H1 (cell line): ENCODE results near the gene CLPSL2. TPM values are rescaled to one million over a fixed set of nuclear protein-coding genes. Genes with fewer than 3 reads are reported as not detected.

Experiments used
- CTCF ChIA-PET: fragments of 300-600 bp; sonication (Branson Sonifier 250); formaldehyde crosslinking; loops from one replicate; lab custom pipeline; 2021; ENCODE audit not compliant: partially characterized antibody; lab: Charles Lee
- POLR2A ChIA-PET: fragments of 300-600 bp; sonication (Branson Sonifier 250); formaldehyde crosslinking; loops from one replicate; lab custom pipeline; 2021; ENCODE audit warnings: inconsistent platforms; ENCODE audit not compliant: partially characterized antibody; lab: Charles Lee
- DNase-seq, 2 experiments: peaks; one replicate each; pipeline versions ENCODE4 v3.0.0 to v3.0.0-alpha.2; 2010 to 2022; ENCODE audit warnings: low spot score in 2 of 2, low read depth in 1 of 2, mixed read lengths in 1 of 2
- FAIRE-seq: peaks from 2 replicates; lab custom pipeline; 2011; peaks lifted over from hg19 to GRCh38; lab: Jason Lieb, UNC
- H2AFZ ChIP-seq: 2 replicates; pipeline ENCODE4 v1.8.1; 2012; ENCODE audit warnings: low read length, inconsistent platforms
- H2AK5ac ChIP-seq: 2 replicates; pipeline ENCODE4 v1.6.1; 2013; ENCODE audit warnings: low read depth, low read length
- H2BK120ac ChIP-seq: replicated peaks from 2 replicates; pipeline ENCODE3; 2013; ENCODE audit warnings: low read depth, low read length, inconsistent platforms
- H2BK12ac ChIP-seq: 2 replicates; pipeline ENCODE4 v1.6.1; 2013; ENCODE audit warnings: low read depth, low read length
- H2BK15ac ChIP-seq: 2 replicates; pipeline ENCODE4 v1.6.1; 2013; ENCODE audit warnings: low read length
- H2BK20ac ChIP-seq: 2 replicates; pipeline ENCODE4 v1.6.1; 2013; ENCODE audit warnings: low read length
- H2BK5ac ChIP-seq: 2 replicates; pipeline ENCODE4 v1.6.1; 2013; ENCODE audit warnings: low read depth, low read length
- H3K14ac ChIP-seq: 2 replicates; pipeline ENCODE4 v1.6.1; 2013; ENCODE audit warnings: inconsistent platforms; ENCODE audit not compliant: insufficient read length
- H3K18ac ChIP-seq: 2 replicates; pipeline ENCODE4 v1.6.1; 2013; ENCODE audit warnings: low read length; ENCODE audit errors: extremely low read depth
- H3K23ac ChIP-seq: 2 replicates; pipeline ENCODE4 v1.6.1; 2013; ENCODE audit warnings: inconsistent platforms; ENCODE audit not compliant: insufficient read length
- H3K23me2 ChIP-seq: 2 replicates; pipeline ENCODE4 v1.6.1; 2013; ENCODE audit warnings: low read depth, low read length
- H3K27ac ChIP-seq: 2 replicates; pipeline ENCODE4 v1.6.1; 2011; ENCODE audit warnings: low read depth, low read length, inconsistent platforms
- H3K27me3 ChIP-seq, 4 experiments: replicated peaks in 1 of 4; 1 replicate in 1 of 4; 2 replicates in 3 of 4; pipeline versions ENCODE4 v1.6.1 to v1.8.1; 2011 to 2013; ENCODE audit warnings: low read length in 3 of 4, mild to moderate bottlenecking in 3 of 4, inconsistent platforms in 2 of 4, mixed read lengths in 2 of 4, moderate library complexity in 1 of 4; ENCODE audit not compliant: control insufficient read depth in 3 of 4, insufficient read depth in 3 of 4; ENCODE audit errors: extremely low read depth in 1 of 4
- H3K36me3 ChIP-seq, 4 experiments: 2 replicates each; pipeline versions ENCODE4 v1.6.1 to v1.8.1; 2011 to 2013; ENCODE audit warnings: mild to moderate bottlenecking in 4 of 4, low read length in 3 of 4, moderate library complexity in 2 of 4, control low read depth in 1 of 4, inconsistent platforms in 1 of 4; ENCODE audit not compliant: insufficient read depth in 4 of 4, control insufficient read depth in 2 of 4
- H3K4ac ChIP-seq: replicated peaks from 2 replicates; pipeline ENCODE3; 2013; ENCODE audit warnings: low read length, low read depth, mixed read lengths, inconsistent platforms; ENCODE audit not compliant: insufficient read length
- H3K4me1 ChIP-seq, 4 experiments: replicated peaks in 1 of 4; 1 replicate in 1 of 4; 2 replicates in 3 of 4; pipeline versions ENCODE4 v1.6.1 to v1.8.1; 2011 to 2013; ENCODE audit warnings: low read length in 3 of 4, inconsistent platforms in 2 of 4, mixed read lengths in 1 of 4; ENCODE audit not compliant: insufficient read depth in 4 of 4, control insufficient read depth in 3 of 4
- H3K4me2 ChIP-seq, 2 experiments: 2 replicates each; pipeline versions ENCODE4 v1.6.1 to v1.8.1; 2011 to 2013; ENCODE audit warnings: low read depth in 2 of 2, low read length in 2 of 2, control low read depth in 1 of 2, inconsistent platforms in 1 of 2, mild to moderate bottlenecking in 1 of 2; ENCODE audit not compliant: insufficient read depth in 1 of 2
- H3K4me3 ChIP-seq, 4 experiments: fragments of 200-600, 300-600 bp in 1 of 4; sonication (generic), shearing (Covaris generic), sonication (Bioruptor Twin) in 1 of 4; 2 replicates each; pipeline versions ENCODE4 v1.5.1 to v1.8.1; 2011 to 2016; ENCODE audit warnings: low read length in 4 of 4, low read depth in 3 of 4, control low read depth in 2 of 4, inconsistent platforms in 2 of 4, mild to moderate bottlenecking in 2 of 4, mixed read lengths in 1 of 4, moderate library complexity in 1 of 4; ENCODE audit not compliant: insufficient read depth in 2 of 4; ENCODE audit errors: extremely low read depth in 1 of 4
- H3K56ac ChIP-seq: replicated peaks from 2 replicates; pipeline ENCODE3; 2013; ENCODE audit warnings: low read depth, mild to moderate bottlenecking, mixed read lengths, low read length, inconsistent platforms; ENCODE audit not compliant: insufficient read length
- H3K79me1 ChIP-seq: 2 replicates; pipeline ENCODE4 v1.6.1; 2013; ENCODE audit warnings: low read depth, low read length, control low read depth
- H3K79me2 ChIP-seq, 2 experiments: 2 replicates each; pipeline versions ENCODE4 v1.6.1 to v1.8.1; 2012 to 2013; ENCODE audit warnings: low read length in 2 of 2, mild to moderate bottlenecking in 2 of 2, inconsistent platforms in 1 of 2; ENCODE audit not compliant: insufficient read depth in 2 of 2, control insufficient read depth in 1 of 2
- H3K9ac ChIP-seq, 4 experiments: replicated peaks in 1 of 4; 1 replicate in 1 of 4; 2 replicates in 3 of 4; pipeline versions ENCODE4 v1.6.1 to v1.8.1; 2011 to 2013; ENCODE audit warnings: low read depth in 3 of 4, low read length in 3 of 4, control low read depth in 2 of 4, mild to moderate bottlenecking in 2 of 4, moderate library complexity in 2 of 4, inconsistent platforms in 1 of 4; ENCODE audit errors: extremely low read depth in 1 of 4
- H3K9me3 ChIP-seq, 2 experiments: 2 replicates each; pipeline versions ENCODE4 v1.6.1 to v1.8.1; 2012 to 2013; ENCODE audit warnings: mild to moderate bottlenecking in 2 of 2, moderate library complexity in 2 of 2, control low read depth in 1 of 2, inconsistent platforms in 1 of 2, low read depth in 1 of 2, low read length in 1 of 2, mixed read lengths in 1 of 2; ENCODE audit not compliant: insufficient read depth in 2 of 2
- H4K20me1 ChIP-seq, 2 experiments: replicated peaks in 1 of 2; 2 replicates each; pipeline versions ENCODE3 to v1.8.1; 2011 to 2013; ENCODE audit warnings: inconsistent platforms in 2 of 2, low read length in 2 of 2, mild to moderate bottlenecking in 1 of 2; ENCODE audit not compliant: insufficient read depth in 2 of 2, control insufficient read depth in 1 of 2
- H4K5ac ChIP-seq: 2 replicates; pipeline ENCODE4 v1.6.1; 2013; ENCODE audit warnings: low read length, low read depth, mixed read lengths, inconsistent platforms; ENCODE audit not compliant: insufficient read length
- H4K8ac ChIP-seq: 2 replicates; pipeline ENCODE4 v1.8.0; 2013; ENCODE audit warnings: mild to moderate bottlenecking, moderate library complexity, low read length, inconsistent platforms; ENCODE audit not compliant: insufficient read depth; ENCODE audit errors: extremely low read depth
- H4K91ac ChIP-seq: replicated peaks from 2 replicates; pipeline ENCODE3; 2013; ENCODE audit warnings: low read length, mixed read lengths, inconsistent platforms; ENCODE audit not compliant: insufficient read length
- RAD21 ChIP-seq, 2 experiments: IDR thresholded peaks in 1 of 2; conservative IDR thresholded peaks in 1 of 2; 2 replicates each; pipeline ENCODE4 v1.6.1; 2011; ENCODE audit warnings: low read depth in 2 of 2, low read length in 2 of 2, improper control_type of control experiment in 1 of 2, inconsistent platforms in 1 of 2, mild to moderate bottlenecking in 1 of 2, moderate library complexity in 1 of 2
- WGBS, 2 experiments: shearing (Covaris generic) in 1 of 2; methylation state at CpG; one replicate each; pipeline versions ENCODE4 v1.1.6 to v1.1.7; 2013 to 2015; ENCODE audit warnings: low lambda C conversion rate in 2 of 2, mixed read lengths in 2 of 2, inconsistent platforms in 1 of 2, low coverage in 1 of 2, missing lambda C conversion rate in 1 of 2; ENCODE audit not compliant: insufficient replicate concordance in 2 of 2, insufficient coverage in 1 of 2, insufficient read length in 1 of 2; ENCODE audit errors: extremely low coverage in 1 of 2, missing lambda C conversion rate in 1 of 2; 5-methylcytosine and 5-hydroxymethylcytosine counted together
- polyA plus RNA-seq, 7 experiments: library from polyadenylated mRNA; depleted of rRNA in 3 of 7; stranded (reverse) in 5 of 7; unstranded in 2 of 7; fragments of >200 nt in 5 of 7; fragments of 200-250 nt in 2 of 7; gene quantifications; 1 replicate in 5 of 7; 2 replicates in 1 of 7; 4 replicates in 1 of 7; pipeline versions ENCODE4 v1.2.1 to v1.2.3, GENCODE V29; 2011 to 2013; ENCODE audit warnings: missing spikeins in 2 of 7, mixed read lengths in 2 of 7
- total RNA-seq: library from RNA; stranded (reverse); fragmentation: NEBNext Ultra II Directional; extraction: Animal tissue kit (Norgen Biotek cat#: 25700); gene quantifications from 2 replicates; pipeline ENCODE4 v1.2.1, GENCODE V29; 2021
- TF ChIP-seq, protein P1 (sequence below), 3 experiments: IDR thresholded peaks; 1 replicate in 2 of 3; 2 replicates in 1 of 3; pipeline versions ENCODE4 v1.5.1 to v1.6.1; 2011; ENCODE audit warnings: low read length in 3 of 3, mild to moderate bottlenecking in 3 of 3, inconsistent platforms in 2 of 3, low read depth in 1 of 3, moderate library complexity in 1 of 3; ENCODE audit not compliant: insufficient read depth in 1 of 3; ENCODE audit errors: control extremely low read depth in 1 of 3
- TF ChIP-seq, protein P2 (sequence below): IDR thresholded peaks from 2 replicates; pipeline ENCODE4 v1.6.1; 2012; ENCODE audit warnings: low read length, inconsistent platforms

The CLPSL2 gene
- total and polyA plus RNA-seq, 2 of the 8 experiments (the other 6 are each of a cell fraction or from before 2014, with no cell fraction given) = 1.4 to 3.4 TPM

DNA sequence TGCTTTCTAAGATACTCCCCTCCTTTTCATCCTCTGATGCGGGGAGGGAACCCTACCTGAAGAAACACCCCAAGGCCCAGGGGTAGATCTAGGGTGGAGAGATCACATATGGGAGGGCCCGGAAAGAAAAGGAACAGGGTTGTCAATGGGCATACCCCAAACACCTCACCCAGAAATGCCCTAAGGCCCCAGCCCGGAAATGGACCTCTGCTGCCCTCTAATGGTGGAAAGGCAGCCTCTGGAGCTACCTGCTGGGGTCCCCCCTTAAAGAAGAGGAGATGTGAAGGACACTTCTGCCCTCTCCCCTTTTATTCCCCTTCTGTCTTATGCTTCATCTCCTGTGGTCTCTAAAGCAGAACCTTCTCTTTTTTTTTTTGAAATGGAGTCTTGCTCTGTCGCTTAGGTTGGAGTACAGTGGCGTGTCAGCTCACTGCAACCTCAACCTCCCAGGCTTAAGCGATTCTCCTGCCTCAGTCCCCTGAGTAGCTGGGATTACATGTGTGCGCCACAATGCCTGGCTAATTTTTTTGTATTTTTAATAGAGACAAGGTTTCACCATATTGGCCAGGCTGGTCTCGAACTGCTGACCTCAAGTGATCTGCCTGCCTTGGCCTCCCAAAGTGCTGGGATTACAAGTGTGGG is 40.0 kb upstream of the CLPSL2 start:
- Histone ChIP-seq H4K20me1 (no peaks in the 10 kb centered on the region), H3K4me3 (no peak overlapping the region), H2BK120ac (no peak overlapping the region), H3K23ac (no peak overlapping the region), H4K8ac (no peak overlapping the region), H3K23me2 (peaks cover 6% of the 10 kb centered on the region), H2BK12ac (peak overlapping the region; percentile 80; the same call in 1 of the 2 replicates), H4K5ac (no peak overlapping the region), H3K56ac (no peak overlapping the region), H2BK20ac (peak overlapping the region; percentile 89; the same call in 1 of the 2 replicates), H3K4me1 (peaks cover 9 to 42% (median 28%) of the 10 kb centered on the region in 4 experiments), H3K27ac (no peak overlapping the region)
- WGBS, 2 experiments = 56% methylated on average over 8 of the region's 8 CpGs; no CpG with 5 or more reads in 1 of the 2 experiments
- CTCF ChIA-PET = interaction anchor here (0.6 to 9.4 kb wide), 58 partner anchors 10 to 426 kb away, joined by 3 to 137 read pairs (median 5); partner anchors contain the start of gene CLPS
- POLR2A ChIA-PET = interaction anchor here (0.6 to 8.7 kb wide), 8 partner anchors 9 to 239 kb away, joined by 3 to 84 read pairs (median 4); partner anchors contain the start of gene FKBP5
- DNase-seq (peak in 1 of 2 experiments; percentile 95), FAIRE-seq (no peak)
- TF ChIP-seq, protein P1, sequence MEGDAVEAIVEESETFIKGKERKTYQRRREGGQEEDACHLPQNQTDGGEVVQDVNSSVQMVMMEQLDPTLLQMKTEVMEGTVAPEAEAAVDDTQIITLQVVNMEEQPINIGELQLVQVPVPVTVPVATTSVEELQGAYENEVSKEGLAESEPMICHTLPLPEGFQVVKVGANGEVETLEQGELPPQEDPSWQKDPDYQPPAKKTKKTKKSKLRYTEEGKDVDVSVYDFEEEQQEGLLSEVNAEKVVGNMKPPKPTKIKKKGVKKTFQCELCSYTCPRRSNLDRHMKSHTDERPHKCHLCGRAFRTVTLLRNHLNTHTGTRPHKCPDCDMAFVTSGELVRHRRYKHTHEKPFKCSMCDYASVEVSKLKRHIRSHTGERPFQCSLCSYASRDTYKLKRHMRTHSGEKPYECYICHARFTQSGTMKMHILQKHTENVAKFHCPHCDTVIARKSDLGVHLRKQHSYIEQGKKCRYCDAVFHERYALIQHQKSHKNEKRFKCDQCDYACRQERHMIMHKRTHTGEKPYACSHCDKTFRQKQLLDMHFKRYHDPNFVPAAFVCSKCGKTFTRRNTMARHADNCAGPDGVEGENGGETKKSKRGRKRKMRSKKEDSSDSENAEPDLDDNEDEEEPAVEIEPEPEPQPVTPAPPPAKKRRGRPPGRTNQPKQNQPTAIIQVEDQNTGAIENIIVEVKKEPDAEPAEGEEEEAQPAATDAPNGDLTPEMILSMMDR (IDR thresholded peaks at IDR 0.05; ENCODE audit: control extremely low read depth in 1 of 3, insufficient read depth in 1 of 3, low read depth in 1 of 3, low read length in 3 of 3) = peak in 2 of 3 experiments; percentile 88 to 92; a peak in 3 of 4 replicates
- peak; percentile 94 to 97 for TF ChIP-seq RAD21 (IDR thresholded peaks at IDR 0.05 in 1 of 2, conservative IDR thresholded peaks at IDR 0.05 in 1 of 2; ENCODE audit: low read depth in 2 of 2, low read length in 2 of 2)
- TF ChIP-seq, protein P2, sequence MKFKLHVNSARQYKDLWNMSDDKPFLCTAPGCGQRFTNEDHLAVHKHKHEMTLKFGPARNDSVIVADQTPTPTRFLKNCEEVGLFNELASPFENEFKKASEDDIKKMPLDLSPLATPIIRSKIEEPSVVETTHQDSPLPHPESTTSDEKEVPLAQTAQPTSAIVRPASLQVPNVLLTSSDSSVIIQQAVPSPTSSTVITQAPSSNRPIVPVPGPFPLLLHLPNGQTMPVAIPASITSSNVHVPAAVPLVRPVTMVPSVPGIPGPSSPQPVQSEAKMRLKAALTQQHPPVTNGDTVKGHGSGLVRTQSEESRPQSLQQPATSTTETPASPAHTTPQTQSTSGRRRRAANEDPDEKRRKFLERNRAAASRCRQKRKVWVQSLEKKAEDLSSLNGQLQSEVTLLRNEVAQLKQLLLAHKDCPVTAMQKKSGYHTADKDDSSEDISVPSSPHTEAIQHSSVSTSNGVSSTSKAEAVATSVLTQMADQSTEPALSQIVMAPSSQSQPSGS = no peak
- TF ChIP-seq, all 59 proteins: peak for 2
- Histone ChIP-seq H3K9me3 (no peaks in the 10 kb centered on the region), H2AK5ac (peak overlapping the region; percentile 25; the same call in 1 of the 2 replicates), H3K4ac (no peak overlapping the region), H3K18ac (0 out of 2 replicates have a peak overlapping the region, but pooled peaks have one; percentile 62), H4K91ac (no peak overlapping the region), H3K27me3 (no peaks in the 10 kb centered on the region), H3K9ac (no peak overlapping the region), H3K14ac (no peak overlapping the region), H3K4me2 (no peak overlapping the region), H2BK5ac (peak overlapping the region; percentile 7; the same call in 1 of the 2 replicates), H3K79me1 (no peaks in the 10 kb centered on the region), H3K36me3 (no peaks in the 10 kb centered on the region), H3K79me2 (no peaks in the 10 kb centered on the region), H2AFZ (no peak overlapping the region), H2BK15ac (peak overlapping the region; percentile 37)
